Stimulated activated CD4-positive, alpha-beta T cell treated with anti-CD3 and anti-CD28 coated beads, Interleukin-15, amount 100 ng/mL, for 48 hours (primary cell): ENCODE data around the gene ASCL2.
A peak's percentile ranks its signal among the peaks of the same experiment; 100 is the strongest.

Experiments
- DNase-seq, 2 donors: peaks; one replicate each; pipeline ENCODE4 v3.0.0-alpha.2; 2020; ENCODE audit warnings: low read depth in 2 of 2

The ASCL2 gene

GRCh38 chr11:2272228-2272945, 2.0 kb upstream of the ASCL2 start:
- no peak for DNase-seq

GRCh38 chr11:2271327-2272227, 1.2 kb upstream of the ASCL2 start:
- DNase-seq, result no peak

- DNase-seq, result peak in 1 of 2 donors; percentile 44
Measured at GRCh38 chr11:2271077-2271326, 614 bp upstream of the ASCL2 start.

- no peak for DNase-seq
Measured at GRCh38 chr11:2269601-2270321, 627 bp downstream of the ASCL2 start.

DNA sequence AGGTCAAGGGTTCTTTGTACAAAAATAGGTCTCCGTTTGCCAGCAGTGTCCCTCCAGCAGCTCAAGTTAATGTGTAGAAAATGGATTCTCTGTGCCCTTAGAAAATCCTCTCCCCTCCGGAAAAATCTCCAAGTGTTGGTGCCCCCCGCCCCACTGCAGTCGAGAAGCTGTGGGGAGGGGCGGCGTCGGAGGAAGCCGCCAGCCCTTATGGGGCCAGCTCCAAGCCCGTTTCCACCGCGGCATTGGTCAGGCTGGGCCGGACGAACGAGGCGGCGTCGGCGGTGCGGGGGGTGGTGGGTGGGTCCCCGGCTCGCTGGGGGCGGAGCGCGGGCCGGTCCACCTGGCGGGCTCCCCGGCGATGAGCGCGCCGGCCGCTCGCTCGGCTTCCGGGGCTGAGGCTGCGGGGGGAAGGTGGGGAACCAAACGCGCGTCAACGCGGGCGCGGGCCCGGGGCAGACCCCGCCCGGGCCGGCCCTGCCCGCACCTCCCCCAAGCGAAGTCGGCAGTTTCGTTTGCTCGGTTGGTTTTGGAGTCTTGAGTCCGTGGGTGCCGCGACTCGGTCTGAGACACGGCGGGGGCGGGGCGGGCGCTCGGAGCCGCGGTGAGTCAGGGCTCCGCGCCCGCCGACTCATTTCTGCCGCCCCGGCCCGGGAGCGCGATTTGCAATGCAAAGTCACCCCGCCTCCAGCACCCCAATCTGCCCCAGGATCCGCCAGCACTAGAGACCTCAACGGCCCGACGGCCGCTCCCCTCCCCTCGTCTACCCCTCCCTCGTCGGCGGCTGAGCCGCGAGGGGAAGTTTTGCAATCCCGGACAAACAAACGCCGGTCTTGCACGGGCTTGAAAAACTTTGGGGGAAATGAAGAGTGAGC, 1.4 kb downstream of the ASCL2 start:
- peak; percentile 65 to 86 for DNase-seq

- DNase-seq, result no peak
Measured at GRCh38 chr11:2267851-2268728, 2.3 kb downstream of the ASCL2 start.

GRCh38 chr11:2267306-2267850, 3.0 kb downstream of the ASCL2 start:
- DNase-seq, result no peak

DNA sequence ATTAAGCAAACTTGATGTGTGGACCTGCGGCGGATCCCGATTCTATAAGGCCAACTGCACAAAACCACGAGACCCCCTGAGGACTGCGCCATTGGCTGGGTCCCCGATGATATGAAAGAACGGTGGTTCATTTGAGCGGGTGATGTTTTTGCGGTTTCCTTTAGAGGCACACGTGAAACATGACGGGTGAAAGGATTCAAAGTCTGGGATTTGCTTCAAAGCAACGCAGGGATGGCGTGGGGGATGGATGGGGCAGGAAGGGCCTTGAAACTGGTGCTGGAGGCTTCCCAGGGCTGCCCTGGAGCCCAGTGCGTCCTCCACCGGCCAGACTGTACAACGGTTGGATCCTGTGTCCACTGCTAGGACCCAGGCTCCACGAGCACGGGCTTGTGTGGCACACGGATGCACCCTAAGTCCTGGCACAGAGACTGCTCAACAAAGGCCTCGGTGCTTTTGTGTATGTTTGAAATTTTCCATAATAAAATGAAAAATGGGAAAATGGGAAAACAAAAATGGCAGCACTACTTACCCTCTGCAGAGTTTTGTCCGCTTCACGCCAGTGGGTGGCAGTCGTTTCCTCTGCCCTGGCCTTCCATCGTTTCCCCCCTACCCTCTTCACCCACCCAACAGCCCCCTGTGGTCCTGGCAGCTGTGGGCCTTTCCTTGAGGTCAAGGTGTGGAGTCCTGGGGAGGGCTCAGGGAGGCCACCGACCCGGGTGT, 3.6 kb downstream of the ASCL2 start:
- DNase-seq, result no peak

DNA sequence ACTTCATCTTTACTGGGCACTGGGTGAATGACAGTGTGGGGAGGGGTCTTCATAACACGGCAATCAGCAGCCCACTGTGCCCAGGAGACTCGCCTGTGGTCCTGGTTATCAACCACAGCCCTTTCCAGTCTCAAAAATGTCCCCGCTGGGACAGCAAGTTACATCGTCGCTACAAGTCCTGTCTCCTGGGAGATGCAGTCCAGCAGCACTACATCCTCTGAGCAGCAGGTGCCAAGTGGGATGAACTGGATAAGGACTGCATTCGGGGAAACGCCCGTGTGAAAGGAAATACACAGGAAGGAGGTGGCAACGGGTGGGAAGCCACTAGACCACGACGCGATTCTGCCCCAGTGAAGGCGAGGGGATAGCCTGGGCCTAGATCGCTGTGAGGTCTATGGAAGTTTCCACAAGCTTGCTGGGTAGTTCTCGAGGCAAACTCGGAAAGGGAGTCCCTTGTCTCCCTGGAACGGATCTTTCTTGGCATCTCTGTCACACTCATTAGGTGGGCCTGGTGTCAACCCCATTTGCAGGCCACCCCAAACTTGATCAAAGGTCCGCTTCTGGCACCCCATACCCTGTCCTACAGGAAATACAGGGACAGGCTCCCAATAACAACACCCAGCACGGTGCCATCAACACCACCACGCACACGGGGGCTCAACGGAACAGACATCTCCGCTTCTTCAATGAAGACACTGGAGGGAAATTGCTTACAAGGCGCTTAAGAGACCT, 4.4 kb downstream of the ASCL2 start:
- DNase-seq, result no peak

GRCh38 chr11:2265396-2265795, 5.0 kb downstream of the ASCL2 start:
- DNase-seq, result no peak

DNA sequence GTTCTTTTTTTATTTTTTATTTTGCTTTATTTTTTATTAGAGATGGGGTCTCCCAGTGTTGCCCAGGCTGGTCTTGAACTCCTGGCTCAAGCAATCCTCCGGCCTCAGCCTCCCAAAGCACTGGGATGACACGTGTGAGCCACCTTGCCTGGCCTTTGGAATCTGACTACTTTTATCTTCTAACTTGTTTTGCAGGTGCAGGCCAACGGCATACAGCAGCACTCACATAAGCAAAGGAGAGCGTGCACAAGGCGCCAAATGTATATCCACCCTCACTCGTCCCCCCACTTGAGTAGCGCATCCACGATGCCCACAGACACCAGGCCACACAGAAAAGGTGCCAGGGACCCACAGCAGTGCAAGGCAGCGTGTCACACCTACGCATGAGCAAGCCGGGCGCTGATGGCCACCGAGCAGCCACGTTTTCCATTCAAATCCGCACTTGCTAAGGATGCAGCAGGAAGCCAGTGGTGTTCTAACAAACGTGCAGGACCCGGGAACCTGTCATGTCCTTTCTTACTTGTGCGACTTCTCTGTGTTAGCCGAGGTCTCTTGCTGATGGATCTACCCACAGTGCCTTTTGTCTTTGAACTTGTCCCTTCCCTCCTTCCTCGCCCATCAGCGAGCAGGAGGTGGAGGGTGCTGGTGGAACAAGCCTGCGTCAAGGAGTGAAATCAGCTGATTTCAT, 5.9 kb downstream of the ASCL2 start:
- no peak for DNase-seq

DNA sequence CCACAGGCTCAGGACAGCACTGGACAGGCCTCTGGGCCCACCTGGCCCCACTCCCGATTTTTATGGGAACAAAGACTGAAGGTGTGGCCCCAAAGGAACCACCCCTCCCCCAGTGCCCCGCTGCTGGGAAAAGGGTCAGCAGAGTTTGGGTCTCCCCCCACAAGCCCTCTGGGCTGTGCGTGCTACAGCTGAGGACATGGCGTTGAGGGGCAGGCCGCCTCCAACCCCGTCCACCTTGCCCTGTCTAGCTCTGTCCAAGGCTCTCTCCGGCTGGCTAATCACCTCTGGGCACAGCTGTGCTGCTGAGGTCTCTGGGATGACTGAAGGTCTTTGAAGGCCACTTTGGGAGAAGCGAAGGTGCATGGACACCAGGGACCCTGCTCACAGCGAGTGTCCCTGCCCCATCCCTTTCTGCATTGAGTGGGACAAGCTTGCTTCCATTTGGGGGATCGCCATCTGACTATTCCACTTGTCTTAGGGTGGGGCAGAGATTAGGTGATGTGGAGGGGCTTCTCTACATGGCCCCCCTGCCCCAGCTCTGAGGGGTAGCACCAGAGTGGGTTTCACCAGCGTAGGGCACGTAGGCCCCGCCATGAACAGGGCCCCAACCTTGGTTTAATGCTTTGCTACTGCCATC, 6.5 kb downstream of the ASCL2 start:
- no peak for DNase-seq

DNA sequence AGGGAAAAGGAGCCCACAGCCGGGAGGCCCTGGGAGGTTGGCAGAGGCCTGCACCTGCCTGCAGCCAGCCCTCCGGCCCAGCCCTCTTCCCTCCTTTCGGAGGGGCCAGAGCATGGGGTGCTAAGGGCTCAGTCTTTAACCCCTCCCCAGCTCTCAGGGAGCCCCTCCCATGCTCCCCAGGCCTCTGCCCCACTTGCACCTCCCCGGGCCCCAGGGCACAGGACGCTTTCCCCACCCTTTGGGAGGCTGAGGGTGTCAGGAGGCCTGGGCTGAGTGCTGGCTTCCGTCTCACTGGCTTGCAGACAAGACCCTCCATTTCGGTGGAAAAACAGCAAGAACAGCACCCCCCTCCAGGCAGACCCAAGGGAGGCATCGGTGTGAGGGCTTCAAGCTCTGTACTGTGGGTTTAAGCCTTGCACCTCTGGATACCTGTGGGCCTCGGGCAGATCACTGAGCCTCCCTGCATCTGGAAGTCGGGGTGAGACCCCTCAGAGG, 7.3 kb downstream of the ASCL2 start:
- DNase-seq, result no peak

DNA sequence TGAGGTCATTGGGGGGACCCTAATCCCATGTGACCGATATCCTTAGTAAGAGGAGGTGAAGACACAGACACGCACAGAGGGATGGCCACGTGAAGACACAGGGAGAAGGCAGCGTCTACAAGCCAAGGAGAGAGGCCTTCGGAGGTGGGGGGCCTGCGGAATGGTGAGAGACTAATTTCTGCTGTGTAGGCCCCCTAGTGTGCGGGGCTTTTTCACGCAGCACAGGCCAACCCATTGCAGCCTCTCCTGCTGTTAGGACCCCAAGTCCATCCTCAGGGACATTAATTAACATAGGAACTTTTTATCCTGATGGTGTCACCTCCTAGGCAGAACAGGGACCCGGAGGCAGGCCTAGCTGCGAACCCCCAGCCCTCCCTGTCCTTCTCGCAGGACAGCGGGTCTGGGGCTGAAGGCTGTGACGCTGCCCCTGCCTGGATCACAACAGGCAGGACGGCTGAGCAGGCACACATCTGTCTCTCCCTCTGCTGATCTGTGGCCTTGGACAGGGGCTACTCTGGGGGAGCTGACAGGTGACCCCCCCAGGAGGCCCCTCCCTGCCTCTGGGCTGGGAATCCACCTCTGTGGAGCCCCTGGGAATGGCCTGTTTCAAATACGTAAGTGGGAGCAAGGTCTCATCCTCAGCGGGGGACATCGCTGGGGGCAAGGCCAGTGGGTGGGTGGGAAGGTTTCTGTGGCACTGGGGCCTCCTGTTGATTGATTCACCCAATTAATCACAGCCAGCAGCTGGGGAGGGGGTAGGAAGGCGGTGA, 7.9 kb downstream of the ASCL2 start:
- no peak for DNase-seq

DNA sequence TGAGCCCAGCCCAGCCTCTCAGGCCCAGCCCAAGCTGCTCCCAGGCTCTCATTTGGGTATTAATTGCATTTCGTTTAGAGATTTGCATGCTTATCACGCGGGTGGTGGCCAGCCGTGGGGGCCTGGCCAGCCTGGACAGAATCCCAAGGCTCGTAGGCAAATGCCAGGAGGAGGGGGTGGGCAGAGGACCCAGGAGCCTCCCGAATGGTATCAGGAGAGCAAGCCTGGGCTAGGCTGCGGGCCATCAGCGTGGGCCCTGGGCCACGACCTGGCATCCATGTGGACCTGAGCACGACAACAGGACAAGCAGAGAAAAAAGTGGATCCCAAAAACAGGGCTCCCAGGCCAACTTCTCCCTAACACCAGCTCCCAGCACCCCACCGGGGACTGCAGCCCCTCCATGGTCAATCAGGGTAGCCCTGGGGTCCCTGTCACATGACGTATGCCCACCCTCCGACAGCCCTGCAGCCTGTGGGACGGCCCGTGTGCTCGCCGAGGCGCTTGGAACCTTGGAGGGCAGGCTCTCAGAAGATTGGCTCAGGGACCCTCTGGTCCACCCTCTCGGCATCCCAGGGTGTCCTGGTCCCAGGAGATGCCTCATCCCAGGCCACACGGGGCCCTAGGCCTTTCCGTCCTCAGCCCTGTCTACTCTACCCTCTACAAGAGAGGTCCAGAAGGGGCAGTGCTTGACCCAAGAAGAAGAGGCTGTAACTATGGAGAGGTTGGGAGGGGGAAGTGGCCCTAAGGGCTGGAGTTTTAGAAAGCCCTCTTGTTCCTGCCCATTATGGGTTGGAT, 8.8 kb downstream of the ASCL2 start:
- DNase-seq, result no peak
